CD4-positive, alpha-beta T cell treated with Interleukin-6 for 4 hours (primary cell): ENCODE measurements around the gene LAMTOR2.
"Not testable (repeated sequence)": the region's sequence is repeated elsewhere in the genome, so short reads cannot be mapped to it uniquely, and the experiment has no call there.

Experiments
- DNase-seq: peaks from one replicate; pipeline ENCODE4 v3.0.0-alpha.2; 2020; ENCODE audit warnings: mixed read lengths

LAMTOR2 gene

GRCh38 chr1:156054500-156055280 lies at the start of gene LAMTOR2:
Gene LAMTOR2, plus strand, starts transcription at chr1:156054782. Its CDS starts 108 bp downstream, at chr1:156054890.
- DNase-seq, result peak; percentile 98

- DNase-seq, result peak; percentile 37
Measured at GRCh38 chr1:156004843-156005584, 49.6 kb upstream of the LAMTOR2 start.

- no peak for DNase-seq
Measured at GRCh38 chr1:156006666-156007376, 47.8 kb upstream of the LAMTOR2 start.

- DNase-seq, result no peak
Measured at GRCh38 chr1:156009404-156009803, 45.2 kb upstream of the LAMTOR2 start.

- DNase-seq, result no peak
Measured at GRCh38 chr1:156012051-156012817, 42.3 kb upstream of the LAMTOR2 start.

GRCh38 chr1:156014829-156015228 lies 39.8 kb upstream of the LAMTOR2 start:
- DNase-seq, result no peak

- DNase-seq, result no peak
Measured at GRCh38 chr1:156019946-156020292, 34.7 kb upstream of the LAMTOR2 start.

- peak; percentile 85 for DNase-seq
Measured at GRCh38 chr1:156020293-156021092, 34.1 kb upstream of the LAMTOR2 start, which contains the start of gene SSR2. Gene SSR2, minus strand, starts transcription at chr1:156020951. Its CDS starts 784 bp downstream, at chr1:156020167.

GRCh38 chr1:156021093-156021428 lies 33.5 kb upstream of the LAMTOR2 start:
- DNase-seq, result no peak

GRCh38 chr1:156021954-156022353 lies 32.6 kb upstream of the LAMTOR2 start:
- no peak for DNase-seq

GRCh38 chr1:156024801-156025200 lies 29.8 kb upstream of the LAMTOR2 start:
- DNase-seq, result no peak

- DNase-seq, result peak; percentile 27
Measured at GRCh38 chr1:156025876-156026275, 28.7 kb upstream of the LAMTOR2 start.

GRCh38 chr1:156026588-156026987 lies 28.0 kb upstream of the LAMTOR2 start:
- no peak for DNase-seq

GRCh38 chr1:156033011-156033410 lies 21.6 kb upstream of the LAMTOR2 start:
- no peak for DNase-seq

- DNase-seq, result not testable (repeated sequence)
Measured at GRCh38 chr1:156034991-156035390, 19.6 kb upstream of the LAMTOR2 start.

- no peak for DNase-seq
Measured at GRCh38 chr1:156042828-156043227, 11.8 kb upstream of the LAMTOR2 start.

- no peak for DNase-seq
Measured at GRCh38 chr1:156045076-156045475, 9.5 kb upstream of the LAMTOR2 start.

- DNase-seq, result no peak
Measured at GRCh38 chr1:156048663-156049258, 5.8 kb upstream of the LAMTOR2 start.

- DNase-seq, result no peak
Measured at GRCh38 chr1:156050376-156050775, 4.2 kb upstream of the LAMTOR2 start.

GRCh38 chr1:156051011-156051725 lies 3.4 kb upstream of the LAMTOR2 start:
- DNase-seq, result no peak
